Stomach (tissue), 4 donors: ENCODE measurements around the gene TRIM26.

Source experiments
- EP300 ChIP-seq: sonication (generic); formaldehyde crosslinking; IDR thresholded peaks from one replicate; pipeline ENCODE4 v1.6.1; 2017; ENCODE audit warnings: antibody characterized with exemption
- POLR2A ChIP-seq, 4 donors: fragments of 450-650 bp; IDR thresholded peaks; one replicate each; pipeline ENCODE4 v1.6.1; 2016; ENCODE audit warnings: antibody characterized with exemption in 4 of 4, control low read depth in 2 of 4, mild to moderate bottlenecking in 1 of 4, moderate library complexity in 1 of 4
- POLR2AphosphoS5 ChIP-seq, 3 donors: sonication (generic); formaldehyde crosslinking; IDR thresholded peaks; one replicate each; pipeline ENCODE4 v1.6.1; 2016; ENCODE audit warnings: antibody characterized with exemption in 3 of 3
- TF ChIP-seq, protein P1 (sequence below), 7 experiments: fragments of 450-650 bp in 4 of 7; fragments of 200-600 bp in 3 of 7; sonication (generic) in 3 of 7; IDR thresholded peaks; one replicate each; pipeline ENCODE4 v1.5.1; 2016 to 2019; ENCODE audit warnings: antibody characterized with exemption in 7 of 7, control low read depth in 2 of 7, mild to moderate bottlenecking in 1 of 7

DNA sequence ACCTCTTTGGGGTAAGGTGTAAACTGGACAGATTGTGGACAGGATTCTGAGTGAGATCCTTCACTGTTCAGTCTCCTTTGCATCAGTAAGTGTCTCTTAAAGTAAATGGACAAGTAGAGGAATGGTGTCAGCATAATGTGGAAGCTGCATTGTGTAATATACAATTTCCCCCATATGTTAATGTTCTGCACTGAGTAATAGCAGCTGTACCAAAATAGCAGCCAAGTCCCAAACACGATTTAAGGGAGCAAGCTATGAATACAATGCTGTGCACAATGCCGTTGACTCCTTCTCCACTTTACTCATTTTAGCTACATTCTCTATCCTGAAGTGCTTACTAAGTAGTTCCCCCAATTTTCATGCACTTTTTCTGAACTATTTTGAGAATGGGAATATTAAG is 21.1 kb upstream of the TRIM26 start:
- TF ChIP-seq, protein P1, sequence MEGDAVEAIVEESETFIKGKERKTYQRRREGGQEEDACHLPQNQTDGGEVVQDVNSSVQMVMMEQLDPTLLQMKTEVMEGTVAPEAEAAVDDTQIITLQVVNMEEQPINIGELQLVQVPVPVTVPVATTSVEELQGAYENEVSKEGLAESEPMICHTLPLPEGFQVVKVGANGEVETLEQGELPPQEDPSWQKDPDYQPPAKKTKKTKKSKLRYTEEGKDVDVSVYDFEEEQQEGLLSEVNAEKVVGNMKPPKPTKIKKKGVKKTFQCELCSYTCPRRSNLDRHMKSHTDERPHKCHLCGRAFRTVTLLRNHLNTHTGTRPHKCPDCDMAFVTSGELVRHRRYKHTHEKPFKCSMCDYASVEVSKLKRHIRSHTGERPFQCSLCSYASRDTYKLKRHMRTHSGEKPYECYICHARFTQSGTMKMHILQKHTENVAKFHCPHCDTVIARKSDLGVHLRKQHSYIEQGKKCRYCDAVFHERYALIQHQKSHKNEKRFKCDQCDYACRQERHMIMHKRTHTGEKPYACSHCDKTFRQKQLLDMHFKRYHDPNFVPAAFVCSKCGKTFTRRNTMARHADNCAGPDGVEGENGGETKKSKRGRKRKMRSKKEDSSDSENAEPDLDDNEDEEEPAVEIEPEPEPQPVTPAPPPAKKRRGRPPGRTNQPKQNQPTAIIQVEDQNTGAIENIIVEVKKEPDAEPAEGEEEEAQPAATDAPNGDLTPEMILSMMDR (IDR thresholded peaks at IDR 0.05): no peak
- TF ChIP-seq EP300 (no peak), POLR2AphosphoS5 (IDR thresholded peaks at IDR 0.05) (no peak), POLR2A (IDR thresholded peaks at IDR 0.05) (no peak)
